ENCODE measurements around the gene HAGHL.

Gene HAGHL

GRCh38 chr16:728890-729744 lies 2.2 kb downstream of the HAGHL start:
- in situ Hi-C loops (cut with MboI; ENCODE audit: low pct_unique_long_range_greater_than_20kb, low sequenced_read_pairs), result no loop called here
- no peak for DNase-seq

DNA sequence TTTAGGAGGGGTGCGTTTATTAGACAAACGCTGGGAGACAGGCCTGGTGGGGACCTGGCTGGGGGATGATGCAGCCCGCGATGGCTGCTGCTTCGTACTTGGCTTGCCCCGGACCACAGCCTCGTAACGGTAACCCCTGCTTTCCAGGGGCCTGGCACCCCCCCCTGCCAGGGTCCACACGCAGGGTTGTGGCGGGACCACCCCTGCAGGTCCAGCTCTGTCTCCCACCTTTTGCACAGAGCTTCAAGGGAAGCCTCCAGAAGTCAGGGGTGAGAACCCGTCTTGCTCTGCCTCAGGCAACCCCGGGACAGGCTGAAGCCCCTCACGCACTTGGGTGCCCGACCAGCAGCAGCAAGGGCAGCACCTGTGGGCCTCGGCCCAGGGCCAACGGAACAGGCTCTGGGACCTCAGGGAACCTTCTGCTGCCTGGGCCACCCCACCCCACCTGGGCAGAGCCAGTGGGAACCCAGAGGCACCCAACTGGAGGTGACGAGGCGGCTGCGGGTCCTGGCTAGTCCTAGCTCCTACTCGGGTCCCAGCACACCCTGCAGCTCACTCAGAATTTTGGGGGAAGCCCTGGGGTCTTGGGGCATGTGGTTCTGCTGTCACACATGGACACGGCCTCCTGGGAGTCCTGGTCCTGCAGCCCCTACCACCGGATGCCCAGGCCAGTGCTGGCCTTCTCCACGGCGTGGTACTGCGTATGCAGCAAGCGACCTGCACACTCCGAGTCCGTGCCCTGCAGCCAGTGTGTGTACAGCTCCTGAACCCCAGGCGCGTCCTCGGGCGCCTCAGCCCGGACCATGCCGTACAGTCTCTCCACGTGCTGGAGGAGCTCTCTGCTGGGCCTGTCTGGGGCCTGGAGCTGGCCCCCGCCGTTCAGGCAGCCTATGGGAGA lies 3.1 kb downstream of the HAGHL start:
- in situ Hi-C loops (cut with MboI; ENCODE audit: low pct_unique_long_range_greater_than_20kb, low sequenced_read_pairs), result no loop called here
- no peak for DNase-seq

DNA sequence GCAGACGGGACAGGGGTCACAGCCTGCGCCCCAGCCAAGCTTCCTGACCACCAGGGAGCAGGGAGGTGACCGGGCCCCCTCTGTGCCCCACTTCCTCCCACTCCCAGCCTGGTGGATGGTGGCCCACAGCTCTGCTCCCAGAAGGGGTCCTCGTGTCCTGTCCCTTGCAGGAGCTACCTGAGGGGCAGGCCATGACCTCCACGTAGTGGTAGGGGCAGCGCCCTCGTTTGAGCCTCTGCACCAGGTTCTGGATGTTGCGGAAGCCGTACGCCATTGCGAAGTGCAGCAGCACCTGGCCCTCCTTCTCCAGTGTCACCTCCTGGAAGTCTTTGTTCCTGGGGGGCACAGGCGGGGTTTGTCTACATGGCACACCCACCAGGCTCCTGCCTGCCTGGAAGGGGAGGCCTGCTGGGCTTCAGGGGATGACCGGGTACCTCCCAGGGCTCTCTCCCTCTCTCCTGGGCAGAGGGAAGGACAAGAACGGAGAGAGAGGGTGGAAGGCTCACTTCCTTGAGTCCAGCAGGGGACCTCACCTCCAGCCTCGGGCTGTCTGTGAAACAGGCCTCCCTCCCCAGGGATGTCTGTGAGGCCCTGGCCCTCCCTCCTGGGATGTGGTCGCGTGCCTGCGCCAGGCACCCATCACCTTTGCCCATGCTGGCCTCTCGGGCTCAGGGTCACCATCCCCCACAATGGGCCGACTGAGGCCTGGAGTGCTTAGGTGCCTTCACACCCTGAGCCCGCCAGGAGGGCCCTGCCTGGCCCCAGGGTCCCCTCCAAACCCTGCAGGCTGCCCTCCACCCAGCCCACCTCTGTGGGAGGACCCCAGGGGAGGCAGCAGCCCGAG lies 4.0 kb downstream of the HAGHL start:
- in situ Hi-C loops (cut with MboI; ENCODE audit: low pct_unique_long_range_greater_than_20kb, low sequenced_read_pairs), result no loop called here
- no peak for DNase-seq

- DNase-seq, result no peak
- in situ Hi-C loops (cut with MboI; ENCODE audit: low pct_unique_long_range_greater_than_20kb, low sequenced_read_pairs), result no loop called here
Measured at GRCh38 chr16:732332-732731, 5.4 kb downstream of the HAGHL start.

GRCh38 chr16:732936-733335 lies 6.0 kb downstream of the HAGHL start:
- no peak for DNase-seq

DNA sequence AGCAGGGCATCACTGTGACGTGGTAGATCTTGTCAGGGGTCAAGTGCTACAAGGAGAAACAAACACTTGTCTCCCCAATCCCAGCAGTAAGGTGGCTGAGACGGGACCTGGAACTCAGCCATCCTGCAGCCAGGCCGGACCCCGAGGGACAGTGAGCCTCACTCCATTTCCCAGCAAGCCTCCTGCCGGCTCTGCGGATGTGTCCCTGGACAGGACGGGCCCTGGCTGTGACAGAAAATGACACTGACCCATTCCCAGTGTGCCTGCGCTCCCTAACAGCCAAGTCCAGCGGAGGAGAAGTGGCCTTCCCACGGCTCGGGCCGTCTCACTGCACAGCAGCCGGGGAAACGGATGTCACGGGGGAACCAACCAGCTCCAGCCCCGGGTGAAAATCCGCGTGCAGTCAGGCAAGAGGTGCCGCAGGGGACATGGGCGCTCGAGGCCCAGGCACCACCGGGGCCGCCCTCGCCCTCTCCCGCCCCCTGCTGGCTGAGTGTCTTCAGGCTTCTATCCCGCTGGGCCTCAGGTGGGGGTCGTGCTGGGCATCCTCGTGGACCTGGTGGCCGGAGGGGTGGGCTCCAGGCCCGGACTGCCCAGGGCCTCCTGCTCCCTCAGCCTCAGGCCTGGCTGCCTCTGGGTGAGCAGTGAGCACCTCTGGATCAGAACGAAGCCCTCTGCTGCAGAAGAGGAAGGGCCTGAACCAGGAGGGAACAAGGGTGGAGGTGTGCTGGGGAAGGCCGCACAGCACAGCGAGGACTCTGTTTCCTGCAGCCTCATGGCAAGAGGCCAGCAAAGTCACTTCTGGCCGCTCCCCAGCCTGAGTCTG lies 6.7 kb downstream of the HAGHL start:
- DNase-seq, result no peak
- in situ Hi-C loops (cut with MboI; ENCODE audit: low pct_unique_long_range_greater_than_20kb, low sequenced_read_pairs), result no loop called here

More at GRCh38 chr16:732936-733335, 6.0 kb downstream of the HAGHL start:
- in situ Hi-C loops (cut with MboI; ENCODE audit: low pct_unique_long_range_greater_than_20kb, low sequenced_read_pairs), result no loop called here

- DNase-seq, result no peak
- in situ Hi-C loops (cut with MboI; ENCODE audit: low pct_unique_long_range_greater_than_20kb, low sequenced_read_pairs), result no loop called here
Measured at GRCh38 chr16:734208-734980, 7.5 kb downstream of the HAGHL start.

GRCh38 chr16:734981-735881 lies 8.3 kb downstream of the HAGHL start:
- DNase-seq, result no peak
- in situ Hi-C loops (cut with MboI; ENCODE audit: low pct_unique_long_range_greater_than_20kb, low sequenced_read_pairs), result no loop called here

- DNase-seq, result no peak
- in situ Hi-C loops (cut with MboI; ENCODE audit: low pct_unique_long_range_greater_than_20kb, low sequenced_read_pairs), result no loop called here
Measured at GRCh38 chr16:735982-736453, 9.1 kb downstream of the HAGHL start.

DNA sequence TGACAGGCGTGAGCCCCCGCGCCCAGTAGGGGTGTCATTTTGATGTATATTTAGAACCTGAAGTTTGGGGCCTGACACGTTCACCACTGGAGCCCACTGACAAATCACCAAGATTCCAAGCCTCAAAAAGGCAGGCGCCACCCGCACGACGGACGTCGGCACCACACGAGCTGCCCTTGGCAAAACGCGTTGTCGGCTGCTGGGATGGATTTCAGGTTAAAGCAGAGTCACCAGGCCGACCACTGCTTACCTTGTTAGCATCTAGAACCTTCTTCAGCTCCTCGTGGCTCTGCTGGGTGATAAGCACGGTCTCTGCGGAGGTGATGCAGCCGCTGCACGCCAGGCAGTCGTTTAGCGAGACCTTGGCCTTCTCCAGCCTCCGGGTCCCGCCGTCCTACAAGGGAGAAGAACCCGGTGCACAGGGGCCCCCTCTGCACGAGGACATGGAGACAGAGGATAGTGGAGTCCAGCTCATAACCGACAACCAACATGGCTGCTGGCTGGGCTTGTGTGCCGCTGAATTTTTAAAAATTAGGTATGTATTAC lies 10.1 kb downstream of the HAGHL start:
- in situ Hi-C loops (cut with MboI; ENCODE audit: low pct_unique_long_range_greater_than_20kb, low sequenced_read_pairs), result no loop called here
- DNase-seq, result no peak

- in situ Hi-C loops (cut with MboI; ENCODE audit: low pct_unique_long_range_greater_than_20kb, low sequenced_read_pairs), result no loop called here
- no peak for DNase-seq
Measured at GRCh38 chr16:739560-740458, 12.9 kb downstream of the HAGHL start.

GRCh38 chr16:740459-740763 lies 13.5 kb downstream of the HAGHL start:
- no peak for DNase-seq
- in situ Hi-C loops (cut with MboI; ENCODE audit: low pct_unique_long_range_greater_than_20kb, low sequenced_read_pairs), result no loop called here

- in situ Hi-C loops (cut with MboI; ENCODE audit: low pct_unique_long_range_greater_than_20kb, low sequenced_read_pairs), result no loop called here
Measured at GRCh38 chr16:740764-741505, 14.0 kb downstream of the HAGHL start, which contains the start of gene CIAO3. Gene CIAO3, minus strand, starts transcription at chr16:740997. Its CDS starts 12 bp downstream, at chr16:740985.

DNA sequence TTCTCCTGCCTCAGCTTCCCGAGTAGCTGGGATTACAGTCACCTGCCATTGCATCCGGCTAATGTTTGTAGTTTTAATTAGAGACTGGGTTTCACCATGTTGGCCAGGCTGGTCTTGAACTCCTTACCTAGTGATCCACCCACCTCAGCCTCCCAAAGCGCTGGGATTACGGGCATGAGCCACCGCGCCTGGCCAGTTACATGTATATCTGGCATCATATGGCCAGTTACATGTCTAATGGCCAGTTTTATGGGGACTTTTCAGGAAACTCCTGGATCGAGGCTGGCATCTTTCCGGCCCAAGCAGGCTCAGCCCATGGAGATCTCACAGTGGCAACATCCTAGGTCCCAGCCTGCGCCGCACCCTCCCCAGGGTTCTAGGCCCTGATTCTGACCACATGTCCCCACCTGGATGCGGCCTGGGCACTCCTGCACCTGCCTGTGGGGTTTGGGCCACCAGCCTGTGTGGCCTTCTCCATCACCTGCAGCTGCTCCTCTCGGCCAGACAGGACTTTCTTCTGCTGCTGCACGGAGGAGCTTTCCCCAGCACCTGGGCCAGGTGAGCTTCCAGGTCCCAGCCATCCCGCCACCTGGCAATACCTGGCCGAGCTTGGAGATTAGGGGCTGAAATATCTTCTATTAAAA lies 15.2 kb downstream of the HAGHL start:
- no peak for DNase-seq
- in situ Hi-C loops (cut with MboI; ENCODE audit: low pct_unique_long_range_greater_than_20kb, low sequenced_read_pairs), result no loop called here

More at GRCh38 chr16:740764-741505, 14.0 kb downstream of the HAGHL start, which contains the start of gene CIAO3:
- peak; percentile 89 for DNase-seq

Measured in KBM-7 (cell line).